ENCODE results near the gene ATP7B.
"Not testable (repeated sequence)": the region's sequence is repeated elsewhere in the genome, so short reads cannot be mapped to it uniquely, and the experiment has no call there.

Gene ATP7B

GRCh38 chr13:52010890-52011631 is at the start of gene ATP7B:
ATP7B (minus strand) TSS chr13:52011450; CDS start chr13:52011337, 113 bp downstream.
- in situ Hi-C loops (cut with HindIII; ENCODE audit: low pct_ligation_motif_present, low pct_unique_long_range_greater_than_20kb, low sequenced_read_pairs) = no loop called here
- no peak for DNase-seq

GRCh38 chr13:52053460-52053859 is 42.2 kb upstream of the ATP7B start:
- DNase-seq = no peak
- in situ Hi-C loops (cut with HindIII; ENCODE audit: low pct_ligation_motif_present, low pct_unique_long_range_greater_than_20kb, low sequenced_read_pairs) = no loop called here

GRCh38 chr13:52051400-52051799 is 40.1 kb upstream of the ATP7B start:
- in situ Hi-C loops (cut with HindIII; ENCODE audit: low pct_ligation_motif_present, low pct_unique_long_range_greater_than_20kb, low sequenced_read_pairs) = no loop called here
- DNase-seq = no peak

- in situ Hi-C loops (cut with HindIII; ENCODE audit: low pct_ligation_motif_present, low pct_unique_long_range_greater_than_20kb, low sequenced_read_pairs) = no loop called here
- DNase-seq = no peak
Measured at GRCh38 chr13:52048516-52048915, 37.3 kb upstream of the ATP7B start.

- DNase-seq = no peak
- in situ Hi-C loops (cut with HindIII; ENCODE audit: low pct_ligation_motif_present, low pct_unique_long_range_greater_than_20kb, low sequenced_read_pairs) = no loop called here
Measured at GRCh38 chr13:52047463-52047862, 36.2 kb upstream of the ATP7B start.

GRCh38 chr13:52043675-52044074 is 32.4 kb upstream of the ATP7B start:
- no peak for DNase-seq
- in situ Hi-C loops (cut with HindIII; ENCODE audit: low pct_ligation_motif_present, low pct_unique_long_range_greater_than_20kb, low sequenced_read_pairs) = no loop called here

GRCh38 chr13:52036037-52036436 is 24.8 kb upstream of the ATP7B start:
- in situ Hi-C loops (cut with HindIII; ENCODE audit: low pct_ligation_motif_present, low pct_unique_long_range_greater_than_20kb, low sequenced_read_pairs) = no loop called here
- no peak for DNase-seq

GRCh38 chr13:52034616-52035226 is 23.5 kb upstream of the ATP7B start:
- no peak for DNase-seq
- in situ Hi-C loops (cut with HindIII; ENCODE audit: low pct_ligation_motif_present, low pct_unique_long_range_greater_than_20kb, low sequenced_read_pairs) = no loop called here

- in situ Hi-C loops (cut with HindIII; ENCODE audit: low pct_ligation_motif_present, low pct_unique_long_range_greater_than_20kb, low sequenced_read_pairs) = no loop called here
- DNase-seq = no peak
Measured at GRCh38 chr13:52033039-52033438, 21.8 kb upstream of the ATP7B start.

GRCh38 chr13:52030401-52030800 is 19.2 kb upstream of the ATP7B start:
- in situ Hi-C loops (cut with HindIII; ENCODE audit: low pct_ligation_motif_present, low pct_unique_long_range_greater_than_20kb, low sequenced_read_pairs); DNase-seq: not testable (repeated sequence)

GRCh38 chr13:52029569-52029968 is 18.3 kb upstream of the ATP7B start:
- in situ Hi-C loops (cut with HindIII; ENCODE audit: low pct_ligation_motif_present, low pct_unique_long_range_greater_than_20kb, low sequenced_read_pairs) = no loop called here
- DNase-seq = no peak

- no peak for DNase-seq
- in situ Hi-C loops (cut with HindIII; ENCODE audit: low pct_ligation_motif_present, low pct_unique_long_range_greater_than_20kb, low sequenced_read_pairs) = no loop called here
Measured at GRCh38 chr13:52027832-52028231, 16.6 kb upstream of the ATP7B start.

- in situ Hi-C loops (cut with HindIII; ENCODE audit: low pct_ligation_motif_present, low pct_unique_long_range_greater_than_20kb, low sequenced_read_pairs) = no loop called here
- no peak for DNase-seq
Measured at GRCh38 chr13:52026246-52026626, 15.0 kb upstream of the ATP7B start.

GRCh38 chr13:52025475-52026245 is 14.4 kb upstream of the ATP7B start:
- DNase-seq = no peak
- in situ Hi-C loops (cut with HindIII; ENCODE audit: low pct_ligation_motif_present, low pct_unique_long_range_greater_than_20kb, low sequenced_read_pairs) = no loop called here

- in situ Hi-C loops (cut with HindIII; ENCODE audit: low pct_ligation_motif_present, low pct_unique_long_range_greater_than_20kb, low sequenced_read_pairs) = no loop called here
- DNase-seq = no peak
Measured at GRCh38 chr13:52024481-52024880, 13.2 kb upstream of the ATP7B start, which contains the start of gene UTP14C. UTP14C (plus strand) TSS chr13:52024691; CDS start chr13:52028805, 4,114 bp downstream.

- in situ Hi-C loops (cut with HindIII; ENCODE audit: low pct_ligation_motif_present, low pct_unique_long_range_greater_than_20kb, low sequenced_read_pairs) = no loop called here
Measured at GRCh38 chr13:52022356-52022755, 11.1 kb upstream of the ATP7B start.

GRCh38 chr13:52020191-52020590 is 8.9 kb upstream of the ATP7B start:
- no peak for DNase-seq
- in situ Hi-C loops (cut with HindIII; ENCODE audit: low pct_ligation_motif_present, low pct_unique_long_range_greater_than_20kb, low sequenced_read_pairs) = no loop called here

More at GRCh38 chr13:52022356-52022755, 11.1 kb upstream of the ATP7B start:
- no peak for DNase-seq

GRCh38 chr13:52016296-52016695 is 5.0 kb upstream of the ATP7B start:
- in situ Hi-C loops (cut with HindIII; ENCODE audit: low pct_ligation_motif_present, low pct_unique_long_range_greater_than_20kb, low sequenced_read_pairs) = no loop called here
- no peak for DNase-seq

- no peak for DNase-seq
- in situ Hi-C loops (cut with HindIII; ENCODE audit: low pct_ligation_motif_present, low pct_unique_long_range_greater_than_20kb, low sequenced_read_pairs) = no loop called here
Measured at GRCh38 chr13:52012512-52012836, 1.2 kb upstream of the ATP7B start.
